ENCODE results near the gene OCEL1.
A peak's percentile ranks its signal among the peaks of the same experiment; 100 is the strongest.
"Not testable (repeated sequence)": the region's sequence is repeated elsewhere in the genome, so short reads cannot be mapped to it uniquely, and the experiment has no call there.

The OCEL1 gene

GRCh38 chr19:17226002-17226933, at the start of gene OCEL1:
Gene OCEL1 (plus strand): TSS chr19:17226226. CDS start chr19:17226248, 22 bp downstream.
- peak; percentile 90 for DNase-seq

- DNase-seq, result no peak
Observed at GRCh38 chr19:17178291-17178690, 47.7 kb upstream of the OCEL1 start.

GRCh38 chr19:17180997-17181702, 44.9 kb upstream of the OCEL1 start:
- DNase-seq, result no peak

GRCh38 chr19:17183271-17183761, 42.7 kb upstream of the OCEL1 start:
- DNase-seq, result no peak

GRCh38 chr19:17183858-17184321, 42.1 kb upstream of the OCEL1 start:
- DNase-seq, result no peak

GRCh38 chr19:17184371-17184841, 41.6 kb upstream of the OCEL1 start:
- no peak for DNase-seq

GRCh38 chr19:17185590-17185989, 40.4 kb upstream of the OCEL1 start:
- DNase-seq, result no peak

GRCh38 chr19:17191736-17192135, 34.3 kb upstream of the OCEL1 start:
- DNase-seq, result not testable (repeated sequence)

- no peak for DNase-seq
Observed at GRCh38 chr19:17192751-17193150, 33.3 kb upstream of the OCEL1 start.

GRCh38 chr19:17194608-17195007, 31.4 kb upstream of the OCEL1 start:
- DNase-seq, result no peak

GRCh38 chr19:17195106-17195505, 30.9 kb upstream of the OCEL1 start:
- no peak for DNase-seq

GRCh38 chr19:17196610-17197009, 29.4 kb upstream of the OCEL1 start:
- DNase-seq, result no peak

GRCh38 chr19:17197666-17198065, 28.4 kb upstream of the OCEL1 start:
- no peak for DNase-seq

- no peak for DNase-seq
Observed at GRCh38 chr19:17200408-17201079, 25.5 kb upstream of the OCEL1 start.

- no peak for DNase-seq
Observed at GRCh38 chr19:17202249-17202648, 23.8 kb upstream of the OCEL1 start.

GRCh38 chr19:17202713-17203112, 23.3 kb upstream of the OCEL1 start:
- DNase-seq, result no peak

- DNase-seq, result no peak
Observed at GRCh38 chr19:17205237-17206140, 20.5 kb upstream of the OCEL1 start.

GRCh38 chr19:17206736-17207581, 19.1 kb upstream of the OCEL1 start:
- no peak for DNase-seq

- DNase-seq, result no peak
Observed at GRCh38 chr19:17209126-17210036, 16.6 kb upstream of the OCEL1 start.

GRCh38 chr19:17210296-17210695, 15.7 kb upstream of the OCEL1 start:
- DNase-seq, result no peak

Data from NCI-H1436 treated with DMSO at 0.1 percent for 48 hours (cell line).